HG03108 (cell line): Measurements from ENCODE around the gene ANO6.
A peak's percentile ranks its signal among the peaks of the same experiment; 100 is the strongest.
"Not testable (repeated sequence)": the region's sequence is repeated elsewhere in the genome, so short reads cannot be mapped to it uniquely, and the experiment has no call there.

Experiments used
- ATAC-seq: cut with Tn5 transposase; IDR thresholded peaks from one replicate; pipeline ENCODE4 v1.9.1; 2021; ENCODE audit warnings: moderate library complexity; ENCODE audit not compliant: unreplicated experiment

ANO6 gene

GRCh38 chr12:45235087-45236025 lies 19.5 kb downstream of the ANO6 start:
- no peak for ATAC-seq

- ATAC-seq, result not testable (repeated sequence)
These were observed 20.5 kb downstream of the ANO6 start for GRCh38 chr12:45236383-45236782.

GRCh38 chr12:45242180-45242579 lies 26.3 kb downstream of the ANO6 start:
- ATAC-seq, result no peak

- no peak for ATAC-seq
These were observed 28.1 kb downstream of the ANO6 start for GRCh38 chr12:45243963-45244362.

- ATAC-seq, result peak; percentile 63
These were observed 28.9 kb downstream of the ANO6 start for GRCh38 chr12:45244561-45245343.

GRCh38 chr12:45246236-45246635 lies 30.3 kb downstream of the ANO6 start:
- no peak for ATAC-seq

GRCh38 chr12:45247589-45247988 lies 31.7 kb downstream of the ANO6 start:
- ATAC-seq, result no peak

GRCh38 chr12:45248095-45248494 lies 32.2 kb downstream of the ANO6 start:
- ATAC-seq, result no peak

GRCh38 chr12:45254254-45254653 lies 38.4 kb downstream of the ANO6 start:
- no peak for ATAC-seq

GRCh38 chr12:45256721-45257120 lies 40.8 kb downstream of the ANO6 start:
- no peak for ATAC-seq

GRCh38 chr12:45257185-45257930 lies 41.5 kb downstream of the ANO6 start:
- ATAC-seq, result peak; percentile 81

- no peak for ATAC-seq
These were observed 43.8 kb downstream of the ANO6 start for GRCh38 chr12:45259675-45260074.

- ATAC-seq, result no peak
These were observed 44.4 kb downstream of the ANO6 start for GRCh38 chr12:45260104-45260815.

GRCh38 chr12:45260854-45261253 lies 45.0 kb downstream of the ANO6 start:
- ATAC-seq, result no peak

- not testable (repeated sequence) for ATAC-seq
These were observed 46.3 kb downstream of the ANO6 start for GRCh38 chr12:45262185-45262584.

- no peak for ATAC-seq
These were observed 47.7 kb downstream of the ANO6 start for GRCh38 chr12:45263587-45263986.

GRCh38 chr12:45268672-45269411 lies 52.9 kb downstream of the ANO6 start:
- no peak for ATAC-seq

- no peak for ATAC-seq
These were observed 53.5 kb downstream of the ANO6 start for GRCh38 chr12:45269412-45269751.

- no peak for ATAC-seq
These were observed 55.1 kb downstream of the ANO6 start for GRCh38 chr12:45270951-45271350.

GRCh38 chr12:45273717-45274271 lies 57.9 kb downstream of the ANO6 start:
- ATAC-seq, result no peak
